K562 (cell line): ENCODE measurements around the gene PPL. TPM values are rescaled to one million over a fixed set of nuclear protein-coding genes. Genes with fewer than 3 reads are reported as not detected.

Experiments
- ATAC-seq: fragments of 200-7000 bp; cut with Tn5 transposase; 3 replicates; pipeline ENCODE4 v1.9.1; 2020; ENCODE audit warnings: moderate library complexity
- BruUV-seq: library from RNA; stranded (reverse); fragments of 400-500 nt; replicated peaks from 2 replicates; lab custom pipeline; 2021; lab: Mats Ljungman, UMichigan
- CTCF ChIA-PET: fragments of 300-600 bp; formaldehyde crosslinking; extraction: SDS; loops from one replicate; lab custom pipeline; 2021; ENCODE audit warnings: low intra/inter-chr PET ratio; lab: Yijun Ruan, JAX
- POLR2A ChIA-PET: fragments of 300-600, 350-650 bp; sonication (Branson Sonifier 250); formaldehyde crosslinking; extraction: SDS; loops from one replicate; lab custom pipeline; 2021; ENCODE audit warnings: antibody characterized with exemption, inconsistent platforms; lab: Yijun Ruan, JAX
- DNase-seq, 4 experiments: peaks; one replicate each; pipeline versions ENCODE4 v3.0.0 to v3.0.0-alpha.2; 2011 to 2018; ENCODE audit warnings: low spot score in 3 of 4, mixed read lengths in 3 of 4; ENCODE audit errors: extremely low read depth in 1 of 4
- FAIRE-seq: peaks from 2 replicates; lab custom pipeline; 2011; peaks lifted over from hg19 to GRCh38; lab: Jason Lieb, UNC
- H2AFZ ChIP-seq: 2 replicates; pipeline ENCODE4 v1.6.0; 2011; ENCODE audit warnings: low read depth, low read length, control low read depth, inconsistent platforms
- H3K27ac ChIP-seq: fragments of 200-600 bp; 3 replicates; pipeline ENCODE4 v1.8.0; 2011; ENCODE audit warnings: low read depth, mild to moderate bottlenecking, control low read depth, inconsistent platforms, low read length, moderate library complexity, mixed read lengths; ENCODE audit errors: extremely low read depth
- H3K27me3 ChIP-seq, 2 experiments: fragments of 300-600 bp in 1 of 2; 2 replicates in 1 of 2; 3 replicates in 1 of 2; pipeline versions ENCODE4 v1.6.0 to v1.8.0; 2011; ENCODE audit warnings: inconsistent platforms in 2 of 2, low read length in 2 of 2, mild to moderate bottlenecking in 1 of 2, mixed read lengths in 1 of 2, moderate library complexity in 1 of 2; ENCODE audit not compliant: control insufficient read depth in 2 of 2, insufficient read depth in 2 of 2
- H3K36me3 ChIP-seq: fragments of 300-600 bp; 3 replicates; pipeline ENCODE4 v1.8.0; 2011; ENCODE audit warnings: mild to moderate bottlenecking, low read length, inconsistent platforms; ENCODE audit not compliant: control insufficient read depth, insufficient read depth
- H3K4me1 ChIP-seq, 2 experiments: fragments of 200-600 bp in 1 of 2; replicated peaks in 1 of 2; 2 replicates in 1 of 2; 3 replicates in 1 of 2; pipeline versions ENCODE4 v1.5.1 to v1.8.0; 2011; ENCODE audit warnings: inconsistent platforms in 2 of 2, low read length in 2 of 2, mild to moderate bottlenecking in 1 of 2, mixed read lengths in 1 of 2, moderate library complexity in 1 of 2; ENCODE audit not compliant: control insufficient read depth in 2 of 2, insufficient read depth in 2 of 2
- H3K4me2 ChIP-seq: 2 replicates; pipeline ENCODE4 v1.6.1; 2011; ENCODE audit warnings: low read length, control low read depth, inconsistent platforms, mixed read lengths; ENCODE audit not compliant: insufficient read depth
- H3K4me3 ChIP-seq: fragments of 200-600 bp; sonication (generic), shearing (Covaris generic); 2 replicates; pipeline ENCODE4 v1.5.1; 2016; ENCODE audit warnings: control low read depth, inconsistent platforms
- H3K79me2 ChIP-seq: fragments of 200-600 bp; 3 replicates; pipeline ENCODE4 v1.8.0; 2011; ENCODE audit warnings: low read length, inconsistent platforms; ENCODE audit not compliant: control insufficient read depth, insufficient read depth
- H3K9ac ChIP-seq, 2 experiments: 2 replicates each; pipeline versions ENCODE4 v1.6.0 to v1.6.1; 2011; ENCODE audit warnings: low read depth in 2 of 2, low read length in 2 of 2, control low read depth in 1 of 2, inconsistent platforms in 1 of 2, mild to moderate bottlenecking in 1 of 2, mixed read lengths in 1 of 2; ENCODE audit not compliant: insufficient read depth in 1 of 2
- H3K9me1 ChIP-seq: one replicate; pipeline ENCODE4 v1.6.0; 2011; ENCODE audit warnings: inconsistent platforms, mild to moderate bottlenecking, low read length, moderate library complexity; ENCODE audit not compliant: control insufficient read depth, insufficient read depth
- H3K9me3 ChIP-seq: replicated peaks from 2 replicates; pipeline ENCODE4 v1.5.1; 2011; ENCODE audit warnings: low read depth, low read length, inconsistent platforms; ENCODE audit not compliant: control insufficient read depth, insufficient read depth
- H4K20me1 ChIP-seq: replicated peaks from 2 replicates; pipeline ENCODE4 v1.6.1; 2011; ENCODE audit warnings: low read length, inconsistent platforms, mixed read lengths; ENCODE audit not compliant: control insufficient read depth, insufficient read depth
- BRD9 ChIP-seq: fragments of 450-650 bp; IDR thresholded peaks from 2 replicates; pipeline ENCODE4 v1.6.1; 2018; ENCODE audit warnings: low read depth; ENCODE audit not compliant: partially characterized antibody
- HMG20A ChIP-seq: fragments of 450-650 bp; formaldehyde crosslinking; conservative IDR thresholded peaks from 2 replicates; pipeline ENCODE4 v1.4.0; 2020; ENCODE audit warnings: mild to moderate bottlenecking, mixed read lengths
- L3MBTL2 ChIP-seq: fragments of 450-650 bp; IDR thresholded peaks from 2 replicates; pipeline ENCODE4 v1.6.1; 2016; ENCODE audit warnings: mild to moderate bottlenecking, moderate library complexity
- NCOA2 ChIP-seq, 2 experiments: fragments of 450-650 bp; IDR thresholded peaks; 2 replicates each; pipeline ENCODE4 v1.6.1; 2018; ENCODE audit warnings: mild to moderate bottlenecking in 2 of 2, moderate library complexity in 1 of 2; ENCODE audit not compliant: partially characterized antibody in 2 of 2
- NUFIP1 ChIP-seq: fragments of 450-650 bp; IDR thresholded peaks from 2 replicates; pipeline ENCODE4 v1.6.1; 2018; ENCODE audit not compliant: partially characterized antibody
- PRDM10 ChIP-seq: fragments of 450-650 bp; IDR thresholded peaks from 2 replicates; pipeline ENCODE4 v1.6.1; 2018; ENCODE audit not compliant: partially characterized antibody
- SIX5 ChIP-seq, 2 experiments: IDR thresholded peaks; 2 replicates each; pipeline ENCODE4 v1.6.1; 2011; ENCODE audit warnings: low read length in 2 of 2, borderline replicate concordance in 1 of 2, low read depth in 1 of 2, mild to moderate bottlenecking in 1 of 2, moderate library complexity in 1 of 2; ENCODE audit not compliant: insufficient read depth in 1 of 2
- ZFPM2 ChIP-seq: fragments of 250-450 bp; sonication (Bioruptor Pico); IDR thresholded peaks from 2 replicates; pipeline ENCODE4 v1.5.1; 2022; ENCODE audit warnings: mild to moderate bottlenecking
- ZNF668 ChIP-seq: fragments of 250-450 bp; sonication (Bioruptor Pico); IDR thresholded peaks from 2 replicates; pipeline ENCODE4 v1.8.0; 2022; ENCODE audit warnings: mild to moderate bottlenecking, inconsistent platforms
- ZNF76 ChIP-seq: fragments of 250-450 bp; sonication (Bioruptor Pico); IDR thresholded peaks from 2 replicates; pipeline ENCODE4 v1.4.0; 2020; ENCODE audit warnings: mild to moderate bottlenecking, moderate library complexity, borderline replicate concordance
- WGBS: fragments of 100-300 bp; shearing (Covaris generic); methylation state at CpG from one replicate; pipeline ENCODE4 v1.1.6; 2016; ENCODE audit warnings: low coverage, mixed read lengths; ENCODE audit not compliant: insufficient coverage; ENCODE audit errors: missing lambda C conversion rate; 5-methylcytosine and 5-hydroxymethylcytosine counted together
- in situ Hi-C: fragments of 300-500 bp; cut with MboI; formaldehyde crosslinking; loops from 4 replicates; pipeline ENCODE4 v1.15.0; 2018; ENCODE audit warnings: inconsistent platforms, mixed read lengths
- intact Hi-C: fragments of 100-400 bp; cut with micrococcal nuclease; formaldehyde crosslinking; loops from 2 replicates; pipeline ENCODE4 v1.14.2; 2022
- polyA plus RNA-seq, 8 experiments: library from polyadenylated mRNA; depleted of rRNA in 4 of 8; stranded (reverse) in 5 of 8; unstranded in 3 of 8; fragments of >200 nt; fragmentation: Nextera tagmentation in 2 of 8; fragmentation: Illumina TruSeq in 1 of 8; extraction: Ambion mirVana in 2 of 8; extraction: Trizol in 1 of 8; gene quantifications; 2 replicates each; pipeline versions ENCODE4 v1.2.1 to v1.2.3, GENCODE V29; 2011 to 2014; ENCODE audit warnings: inconsistent platforms in 1 of 8, missing spikeins in 1 of 8
- total RNA-seq, 7 experiments: library from RNA; depleted of rRNA in 6 of 7; stranded (reverse); fragments of >200 nt in 6 of 7; fragmentation: Illumina TruSeq in 2 of 7; extraction: Trizol in 2 of 7; gene quantifications; 2 replicates each; pipeline versions ENCODE4 v1.2.1 to v1.2.3, GENCODE V29; 2011 to 2021; ENCODE audit warnings: low replicate concordance in 1 of 7
- TF ChIP-seq, protein P1 (sequence below): IDR thresholded peaks from 2 replicates; pipeline ENCODE4 v1.6.1; 2014; ENCODE audit warnings: antibody characterized with exemption
- TF ChIP-seq, protein P2 (sequence below): sonication (generic); formaldehyde crosslinking; IDR thresholded peaks from 2 replicates; pipeline ENCODE4 v1.8.0; 2022; ENCODE audit warnings: mild to moderate bottlenecking, low read depth, missing genetic modification reagents
- TF ChIP-seq, protein P3 (sequence below): fragments of 450-650 bp; formaldehyde crosslinking; IDR thresholded peaks from 2 replicates; pipeline ENCODE4 v1.4.0; 2020; ENCODE audit warnings: mild to moderate bottlenecking, mixed read lengths

PPL gene
- total and polyA plus RNA-seq, 9 of the 15 experiments (the other 6 are each of a cell fraction or from before 2014, with no cell fraction given): 0.01 to 0.15 (median 0.07) TPM; not detected in 3

DNA sequence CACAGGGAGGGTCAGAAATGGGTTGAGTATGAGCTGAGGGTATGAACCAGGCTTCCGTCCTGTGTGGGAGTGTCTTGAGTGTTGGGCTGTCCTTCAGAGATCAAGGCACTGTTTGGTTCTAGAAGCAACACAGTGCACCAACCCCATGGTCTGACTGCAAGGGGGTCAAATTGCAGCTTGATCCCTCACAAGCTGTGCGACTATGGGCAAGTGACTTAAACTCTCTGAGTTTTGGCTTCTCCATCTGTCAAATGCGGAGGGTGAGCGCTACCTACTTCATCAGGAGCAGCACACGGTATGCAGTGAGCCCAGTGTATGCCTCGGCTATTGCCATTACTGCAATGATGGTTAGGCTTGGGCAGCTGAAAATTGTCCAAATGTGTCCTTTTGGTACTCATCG is 42.2 kb upstream of the PPL start:
- no peak overlapping the region for H3K4me3 ChIP-seq
- no peaks in the 10 kb centered on the region for H3K9me1 ChIP-seq
- in situ Hi-C loops (no loop called here), intact Hi-C loops (no loop called here)
- no peaks in the 10 kb centered on the region for H3K9me3 ChIP-seq
- no peak for DNase-seq
- no peak overlapping the region for H3K9ac ChIP-seq
- H2AFZ ChIP-seq: no peak overlapping the region
- 18% methylated on average over 7 of the region's 7 CpGs for WGBS
- no peak overlapping the region for H3K27ac ChIP-seq
- H3K27me3 ChIP-seq: peaks cover 11 to 33% of the 10 kb centered on the region in 2 experiments; a peak in 3 of 5 replicates
- TF ChIP-seq, protein P1, sequence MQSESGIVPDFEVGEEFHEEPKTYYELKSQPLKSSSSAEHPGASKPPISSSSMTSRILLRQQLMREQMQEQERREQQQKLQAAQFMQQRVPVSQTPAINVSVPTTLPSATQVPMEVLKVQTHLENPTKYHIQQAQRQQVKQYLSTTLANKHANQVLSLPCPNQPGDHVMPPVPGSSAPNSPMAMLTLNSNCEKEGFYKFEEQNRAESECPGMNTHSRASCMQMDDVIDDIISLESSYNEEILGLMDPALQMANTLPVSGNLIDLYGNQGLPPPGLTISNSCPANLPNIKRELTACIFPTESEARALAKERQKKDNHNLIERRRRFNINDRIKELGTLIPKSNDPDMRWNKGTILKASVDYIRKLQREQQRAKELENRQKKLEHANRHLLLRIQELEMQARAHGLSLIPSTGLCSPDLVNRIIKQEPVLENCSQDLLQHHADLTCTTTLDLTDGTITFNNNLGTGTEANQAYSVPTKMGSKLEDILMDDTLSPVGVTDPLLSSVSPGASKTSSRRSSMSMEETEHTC: no peak
- TF ChIP-seq L3MBTL2 (no peak), NCOA2 (IDR thresholded peaks at IDR 0.05; ENCODE audit: partially characterized antibody in 2 of 2) (no peak), PRDM10 (no peak), HMG20A (CRISPR knock-in tag) (no peak), ZNF76 (no peak), BRD9 (no peak), ZNF668 (CRISPR knock-in tag) (no peak), NUFIP1 (no peak), ZFPM2 (no peak), SIX5 (IDR thresholded peaks at IDR 0.05; ENCODE audit: borderline replicate concordance in 1 of 2, insufficient read depth in 1 of 2, low read depth in 1 of 2, low read length in 2 of 2) (no peak)
- TF ChIP-seq, protein P2, sequence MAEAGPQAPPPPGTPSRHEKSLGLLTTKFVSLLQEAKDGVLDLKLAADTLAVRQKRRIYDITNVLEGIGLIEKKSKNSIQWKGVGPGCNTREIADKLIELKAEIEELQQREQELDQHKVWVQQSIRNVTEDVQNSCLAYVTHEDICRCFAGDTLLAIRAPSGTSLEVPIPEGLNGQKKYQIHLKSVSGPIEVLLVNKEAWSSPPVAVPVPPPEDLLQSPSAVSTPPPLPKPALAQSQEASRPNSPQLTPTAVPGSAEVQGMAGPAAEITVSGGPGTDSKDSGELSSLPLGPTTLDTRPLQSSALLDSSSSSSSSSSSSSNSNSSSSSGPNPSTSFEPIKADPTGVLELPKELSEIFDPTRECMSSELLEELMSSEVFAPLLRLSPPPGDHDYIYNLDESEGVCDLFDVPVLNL: no peak
- TF ChIP-seq, protein P3, sequence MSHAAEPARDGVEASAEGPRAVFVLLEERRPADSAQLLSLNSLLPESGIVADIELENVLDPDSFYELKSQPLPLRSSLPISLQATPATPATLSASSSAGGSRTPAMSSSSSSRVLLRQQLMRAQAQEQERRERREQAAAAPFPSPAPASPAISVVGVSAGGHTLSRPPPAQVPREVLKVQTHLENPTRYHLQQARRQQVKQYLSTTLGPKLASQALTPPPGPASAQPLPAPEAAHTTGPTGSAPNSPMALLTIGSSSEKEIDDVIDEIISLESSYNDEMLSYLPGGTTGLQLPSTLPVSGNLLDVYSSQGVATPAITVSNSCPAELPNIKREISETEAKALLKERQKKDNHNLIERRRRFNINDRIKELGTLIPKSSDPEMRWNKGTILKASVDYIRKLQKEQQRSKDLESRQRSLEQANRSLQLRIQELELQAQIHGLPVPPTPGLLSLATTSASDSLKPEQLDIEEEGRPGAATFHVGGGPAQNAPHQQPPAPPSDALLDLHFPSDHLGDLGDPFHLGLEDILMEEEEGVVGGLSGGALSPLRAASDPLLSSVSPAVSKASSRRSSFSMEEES (CRISPR knock-in tag): no peak
- TF ChIP-seq, all 486 proteins: peak for 0
- Histone ChIP-seq H3K4me1 (peaks cover 5 to 8% of the 10 kb centered on the region in 2 experiments; a peak in 4 of 5 replicates), H3K4me2 (no peak overlapping the region; the same call in 1 of the 2 replicates), H3K79me2 (no peaks in the 10 kb centered on the region), H4K20me1 (0 out of 2 replicates have a peak, but pooled peaks cover 7% of the 10 kb centered on the region), H3K36me3 (no peaks in the 10 kb centered on the region)
- BruUV-seq: no TSS peak
- ChIA-PET POLR2A (no interaction called here), CTCF (no interaction called here)
- FAIRE-seq: no peak
- peak; percentile 38; the same call in 2 of the 3 replicates for ATAC-seq
